ENCODE results near the gene TEX19.

Gene TEX19

DNA sequence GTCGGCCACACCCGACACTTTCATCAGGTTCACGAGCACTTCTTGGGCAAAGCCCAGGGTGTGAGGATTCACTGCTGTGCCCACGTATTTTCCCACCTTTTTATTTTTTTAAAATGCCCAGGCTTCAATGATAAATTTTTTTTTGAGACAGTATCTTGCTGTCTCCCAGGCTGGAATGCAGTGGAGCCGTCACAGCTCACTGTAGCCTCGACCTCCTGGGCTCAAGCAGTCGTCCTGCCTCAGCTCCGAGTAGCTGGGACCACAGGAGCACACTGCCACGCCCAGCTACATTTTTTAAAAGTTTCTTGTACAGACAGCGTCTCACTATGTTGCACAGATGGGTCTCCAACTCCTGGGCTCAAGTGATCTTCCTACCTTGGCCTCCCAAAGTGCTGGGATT is 30.3 kb downstream of the TEX19 start:
- Histone ChIP-seq H3K4me3 (ENCODE audit: low read length) (no peak overlapping the region), H3K4me1 (ENCODE audit: control insufficient read depth, low read depth, low read length) (no peaks in the 10 kb centered on the region), H3K4me2 (ENCODE audit: low read length) (no peak overlapping the region), H3K79me2 (ENCODE audit: control insufficient read depth, insufficient read depth, low read length) (no peaks in the 10 kb centered on the region), H3K27ac (ENCODE audit: low read depth, low read length) (no peak overlapping the region), H3K27me3 (ENCODE audit: insufficient read depth, low read length, poor library complexity) (no peaks in the 10 kb centered on the region), H2BK15ac (replicated peaks; ENCODE audit: low read depth) (no peak overlapping the region), H2AK5ac (ENCODE audit: low read length) (no peak overlapping the region), H3K4ac (ENCODE audit: low read depth, low read length) (no peak overlapping the region), H3K56ac (ENCODE audit: low read length) (no peak overlapping the region), H2BK5ac (ENCODE audit: low read length) (no peak overlapping the region), H3K9ac (ENCODE audit: low read length) (no peak overlapping the region), H3K36me3 (ENCODE audit: control insufficient read depth, insufficient read depth, low read length) (no peaks in the 10 kb centered on the region), H3K23ac (ENCODE audit: low read length) (no peak overlapping the region), H3K79me1 (ENCODE audit: low read length) (no peaks in the 10 kb centered on the region), H3K18ac (ENCODE audit: low read length) (no peak overlapping the region), H4K5ac (ENCODE audit: low read length) (no peak overlapping the region), H4K8ac (ENCODE audit: low read depth, low read length) (no peak overlapping the region), H2BK120ac (ENCODE audit: low read depth, low read length) (no peak overlapping the region)
- WGBS (ENCODE audit: extremely low coverage, insufficient coverage, low lambda C conversion rate), result no CpG with 5 or more reads among the region's 10 CpGs
- DNase-seq, result no peak

- H3K4me1 ChIP-seq (ENCODE audit: control insufficient read depth, low read depth, low read length), result no peaks in the 10 kb centered on the region
- no peak overlapping the region for H3K23ac ChIP-seq (ENCODE audit: low read length)
- 100% methylated on average over 3 of the region's 34 CpGs for WGBS (ENCODE audit: extremely low coverage, insufficient coverage, low lambda C conversion rate)
- H3K4ac ChIP-seq (ENCODE audit: low read depth, low read length), result no peak overlapping the region
- no peak overlapping the region for H4K5ac ChIP-seq (ENCODE audit: low read length)
- no peak overlapping the region for H2BK5ac ChIP-seq (ENCODE audit: low read length)
- no peaks in the 10 kb centered on the region for H3K79me2 ChIP-seq (ENCODE audit: control insufficient read depth, insufficient read depth, low read length)
- H3K4me3 ChIP-seq (ENCODE audit: low read length), result no peak overlapping the region
- no peak for DNase-seq
- no peak overlapping the region for H4K8ac ChIP-seq (ENCODE audit: low read depth, low read length)
- no peaks in the 10 kb centered on the region for H3K79me1 ChIP-seq (ENCODE audit: low read length)
- H3K9ac ChIP-seq (ENCODE audit: low read length), result no peak overlapping the region
- no peak overlapping the region for H3K4me2 ChIP-seq (ENCODE audit: low read length)
- H3K18ac ChIP-seq (ENCODE audit: low read length), result no peak overlapping the region
- H2BK15ac ChIP-seq (replicated peaks; ENCODE audit: low read depth), result no peak overlapping the region
- no peak overlapping the region for H2BK120ac ChIP-seq (ENCODE audit: low read depth, low read length)
- H3K27ac ChIP-seq (ENCODE audit: low read depth, low read length), result no peak overlapping the region
- no peak overlapping the region for H2AK5ac ChIP-seq (ENCODE audit: low read length)
- no peaks in the 10 kb centered on the region for H3K27me3 ChIP-seq (ENCODE audit: insufficient read depth, low read length, poor library complexity)
- no peaks in the 10 kb centered on the region for H3K36me3 ChIP-seq (ENCODE audit: control insufficient read depth, insufficient read depth, low read length)
- H3K56ac ChIP-seq (ENCODE audit: low read length), result no peak overlapping the region
Measured at GRCh38 chr17:82390015-82390859, 31.2 kb downstream of the TEX19 start.

GRCh38 chr17:82390860-82391435 is 31.9 kb downstream of the TEX19 start:
- no peak overlapping the region for H3K56ac ChIP-seq (ENCODE audit: low read length)
- no peak overlapping the region for H3K18ac ChIP-seq (ENCODE audit: low read length)
- no peak overlapping the region for H2BK5ac ChIP-seq (ENCODE audit: low read length)
- no peaks in the 10 kb centered on the region for H3K4me1 ChIP-seq (ENCODE audit: control insufficient read depth, low read depth, low read length)
- no peak overlapping the region for H4K5ac ChIP-seq (ENCODE audit: low read length)
- H2AK5ac ChIP-seq (ENCODE audit: low read length), result no peak overlapping the region
- H3K9ac ChIP-seq (ENCODE audit: low read length), result no peak overlapping the region
- H3K27ac ChIP-seq (ENCODE audit: low read depth, low read length), result no peak overlapping the region
- H3K79me2 ChIP-seq (ENCODE audit: control insufficient read depth, insufficient read depth, low read length), result no peaks in the 10 kb centered on the region
- H3K27me3 ChIP-seq (ENCODE audit: insufficient read depth, low read length, poor library complexity), result no peaks in the 10 kb centered on the region
- H3K4me3 ChIP-seq (ENCODE audit: low read length), result no peak overlapping the region
- no peak overlapping the region for H2BK120ac ChIP-seq (ENCODE audit: low read depth, low read length)
- no peak overlapping the region for H3K23ac ChIP-seq (ENCODE audit: low read length)
- H3K79me1 ChIP-seq (ENCODE audit: low read length), result no peaks in the 10 kb centered on the region
- no peaks in the 10 kb centered on the region for H3K36me3 ChIP-seq (ENCODE audit: control insufficient read depth, insufficient read depth, low read length)
- no peak overlapping the region for H3K4ac ChIP-seq (ENCODE audit: low read depth, low read length)
- no peak overlapping the region for H3K4me2 ChIP-seq (ENCODE audit: low read length)
- H4K8ac ChIP-seq (ENCODE audit: low read depth, low read length), result no peak overlapping the region
- H2BK15ac ChIP-seq (replicated peaks; ENCODE audit: low read depth), result no peak overlapping the region
- no peak for DNase-seq
- no CpG with 5 or more reads among the region's 13 CpGs for WGBS (ENCODE audit: extremely low coverage, insufficient coverage, low lambda C conversion rate)

GRCh38 chr17:82391496-82392066 is 32.5 kb downstream of the TEX19 start:
- Histone ChIP-seq H4K5ac (ENCODE audit: low read length) (no peak overlapping the region), H3K36me3 (ENCODE audit: control insufficient read depth, insufficient read depth, low read length) (no peaks in the 10 kb centered on the region), H3K79me2 (ENCODE audit: control insufficient read depth, insufficient read depth, low read length) (no peaks in the 10 kb centered on the region), H3K4ac (ENCODE audit: low read depth, low read length) (no peak overlapping the region), H3K4me2 (ENCODE audit: low read length) (no peak overlapping the region), H2AK5ac (ENCODE audit: low read length) (no peak overlapping the region), H3K79me1 (ENCODE audit: low read length) (no peaks in the 10 kb centered on the region), H3K23ac (ENCODE audit: low read length) (no peak overlapping the region), H4K8ac (ENCODE audit: low read depth, low read length) (no peak overlapping the region), H2BK120ac (ENCODE audit: low read depth, low read length) (no peak overlapping the region), H3K27ac (ENCODE audit: low read depth, low read length) (no peak overlapping the region), H3K9ac (ENCODE audit: low read length) (no peak overlapping the region), H3K4me1 (ENCODE audit: control insufficient read depth, low read depth, low read length) (no peaks in the 10 kb centered on the region), H2BK15ac (replicated peaks; ENCODE audit: low read depth) (no peak overlapping the region), H3K4me3 (ENCODE audit: low read length) (no peak overlapping the region), H3K18ac (ENCODE audit: low read length) (no peak overlapping the region), H3K56ac (ENCODE audit: low read length) (no peak overlapping the region), H3K27me3 (ENCODE audit: insufficient read depth, low read length, poor library complexity) (no peaks in the 10 kb centered on the region), H2BK5ac (ENCODE audit: low read length) (no peak overlapping the region)
- no peak for DNase-seq
- no CpG with 5 or more reads among the region's 23 CpGs for WGBS (ENCODE audit: extremely low coverage, insufficient coverage, low lambda C conversion rate)

DNA sequence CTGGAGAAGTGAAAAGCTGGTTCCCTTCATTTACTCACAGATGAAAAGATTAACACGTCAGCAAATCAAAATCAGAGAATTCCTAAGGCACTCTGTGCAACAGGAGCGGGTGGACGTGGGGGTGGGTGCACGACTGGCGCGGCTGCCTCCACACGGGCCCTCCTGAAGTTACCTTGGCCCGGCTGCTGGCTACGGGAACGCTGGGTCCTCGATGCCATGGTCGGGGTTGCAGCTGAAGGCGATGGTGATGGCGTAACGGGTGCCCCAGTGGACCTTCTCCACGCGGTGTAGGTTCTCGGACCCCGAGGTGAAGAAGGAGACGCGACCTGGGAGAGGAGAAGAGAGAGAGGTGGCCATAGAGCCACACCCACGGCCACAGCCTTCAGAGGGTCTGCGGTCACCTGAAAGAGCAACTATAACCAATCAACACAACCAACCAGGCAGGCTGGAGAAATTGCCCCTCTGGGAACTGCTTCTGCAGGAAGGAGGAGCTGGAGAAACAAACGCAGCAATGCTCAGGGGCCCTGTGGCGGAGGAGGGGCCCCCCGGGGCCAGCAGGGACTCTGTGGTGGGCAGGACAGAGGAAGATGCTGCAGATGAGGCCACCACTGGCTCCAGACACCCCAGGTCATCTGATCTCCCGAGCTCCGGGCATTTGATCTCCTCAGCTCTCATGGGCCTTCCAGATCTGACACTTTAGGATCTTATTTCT is 33.3 kb downstream of the TEX19 start:
- no peak overlapping the region for H4K5ac ChIP-seq (ENCODE audit: low read length)
- H3K9ac ChIP-seq (ENCODE audit: low read length), result no peak overlapping the region
- H3K79me2 ChIP-seq (ENCODE audit: control insufficient read depth, insufficient read depth, low read length), result no peaks in the 10 kb centered on the region
- H3K4me2 ChIP-seq (ENCODE audit: low read length), result no peak overlapping the region
- no peak for DNase-seq
- no CpG with 5 or more reads among the region's 28 CpGs for WGBS (ENCODE audit: extremely low coverage, insufficient coverage, low lambda C conversion rate)
- no peak overlapping the region for H4K8ac ChIP-seq (ENCODE audit: low read depth, low read length)
- no peak overlapping the region for H3K56ac ChIP-seq (ENCODE audit: low read length)
- no peaks in the 10 kb centered on the region for H3K79me1 ChIP-seq (ENCODE audit: low read length)
- H3K4me3 ChIP-seq (ENCODE audit: low read length), result no peak overlapping the region
- H3K27ac ChIP-seq (ENCODE audit: low read depth, low read length), result no peak overlapping the region
- H3K36me3 ChIP-seq (ENCODE audit: control insufficient read depth, insufficient read depth, low read length), result no peaks in the 10 kb centered on the region
- no peak overlapping the region for H2BK15ac ChIP-seq (replicated peaks; ENCODE audit: low read depth)
- H2AK5ac ChIP-seq (ENCODE audit: low read length), result no peak overlapping the region
- no peaks in the 10 kb centered on the region for H3K27me3 ChIP-seq (ENCODE audit: insufficient read depth, low read length, poor library complexity)
- no peak overlapping the region for H2BK120ac ChIP-seq (ENCODE audit: low read depth, low read length)
- H3K23ac ChIP-seq (ENCODE audit: low read length), result no peak overlapping the region
- no peak overlapping the region for H2BK5ac ChIP-seq (ENCODE audit: low read length)
- no peaks in the 10 kb centered on the region for H3K4me1 ChIP-seq (ENCODE audit: control insufficient read depth, low read depth, low read length)
- H3K18ac ChIP-seq (ENCODE audit: low read length), result no peak overlapping the region
- H3K4ac ChIP-seq (ENCODE audit: low read depth, low read length), result no peak overlapping the region

Data from mesendoderm (in vitro differentiated cells).